HG02588 (cell line): Measurements from ENCODE around the gene TTLL9.

Experiments
- ATAC-seq: cut with Tn5 transposase; IDR thresholded peaks from one replicate; pipeline ENCODE4 v1.9.1; 2021; ENCODE audit warnings: mild to moderate bottlenecking, moderate library complexity; ENCODE audit not compliant: unreplicated experiment

The TTLL9 gene

GRCh38 chr20:31974951-31975487, 104.6 kb downstream of the TTLL9 start:
- ATAC-seq = no peak

GRCh38 chr20:31975874-31976273, 105.4 kb downstream of the TTLL9 start:
- ATAC-seq = no peak

DNA sequence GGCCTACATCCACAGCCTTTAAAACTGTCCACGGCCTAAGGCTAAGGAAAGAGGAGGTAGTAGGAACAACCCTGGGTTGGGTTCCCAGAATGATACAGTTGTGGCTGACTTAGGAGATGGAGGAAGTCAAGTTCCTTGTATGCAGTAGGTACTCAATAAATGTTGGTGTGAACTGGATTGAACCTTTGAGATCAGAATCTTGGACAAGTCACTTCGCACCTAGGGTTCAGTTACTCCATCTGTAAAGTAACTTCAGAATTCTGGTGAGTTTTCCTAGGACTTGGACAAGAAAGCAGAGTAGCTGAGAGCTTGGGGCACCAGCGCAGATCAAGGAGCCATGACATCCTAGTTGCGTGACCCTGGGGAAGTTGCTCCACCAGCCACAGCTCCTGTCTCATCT, 106.6 kb downstream of the TTLL9 start:
- no peak for ATAC-seq

GRCh38 chr20:31979713-31980426, 109.4 kb downstream of the TTLL9 start:
- ATAC-seq = no peak

DNA sequence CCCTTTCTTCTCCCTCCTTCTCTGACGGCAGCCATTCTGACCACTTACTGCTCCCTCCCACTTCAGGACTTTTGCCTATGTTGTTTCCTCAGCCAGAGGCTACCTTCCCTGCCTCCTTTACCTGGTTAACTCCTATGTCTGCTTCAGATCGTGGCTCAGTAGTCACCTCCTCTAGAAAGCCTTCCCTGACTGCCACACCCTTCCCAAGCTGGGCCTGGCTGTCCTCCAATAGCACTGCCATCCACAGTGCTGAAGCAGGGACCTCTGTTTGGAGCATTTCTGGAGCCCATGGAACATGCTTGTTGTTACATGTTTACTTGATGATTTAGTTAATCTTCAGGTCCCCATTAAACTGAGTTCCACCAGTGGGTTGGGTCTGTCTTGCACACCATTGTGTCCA, 111.3 kb downstream of the TTLL9 start:
- ATAC-seq = no peak

GRCh38 chr20:31984981-31985471, 114.6 kb downstream of the TTLL9 start:
- no peak for ATAC-seq

DNA sequence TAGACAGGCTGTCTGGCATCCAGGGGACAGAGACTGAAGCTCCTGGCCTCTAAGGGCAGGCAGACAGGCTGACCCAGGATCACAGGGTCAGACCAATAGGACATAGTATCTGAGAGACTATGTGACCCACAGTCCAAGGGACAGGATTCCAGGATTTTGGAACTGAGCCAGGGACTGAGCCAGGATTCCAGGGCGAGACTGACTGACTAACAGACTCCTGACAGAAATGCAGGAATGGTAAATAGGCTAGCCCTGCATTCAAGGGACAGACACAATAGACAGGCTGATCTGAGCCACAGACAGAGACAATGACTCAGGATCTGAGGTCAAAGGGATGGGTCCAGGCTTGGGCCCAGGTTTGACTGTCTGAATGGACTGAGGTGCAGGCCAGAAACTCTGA, 117.3 kb downstream of the TTLL9 start:
- ATAC-seq = no peak

GRCh38 chr20:31988430-31989015, 118.1 kb downstream of the TTLL9 start:
- no peak for ATAC-seq

GRCh38 chr20:31989030-31989645, 118.7 kb downstream of the TTLL9 start:
- no peak for ATAC-seq

- ATAC-seq = no peak
These were observed 120.4 kb downstream of the TTLL9 start for GRCh38 chr20:31990641-31991338.

- no peak for ATAC-seq
These were observed 120.9 kb downstream of the TTLL9 start for GRCh38 chr20:31991339-31991705.

GRCh38 chr20:31992086-31992485, 121.7 kb downstream of the TTLL9 start:
- ATAC-seq = no peak
